Cardiac muscle cell (in vitro differentiated cells and primary cell): Measurements from ENCODE around the gene SNRNP70. TPM values are rescaled to one million over a fixed set of nuclear protein-coding genes. Genes with fewer than 3 reads are reported as not detected.
A peak's percentile ranks its signal among the peaks of the same experiment; 100 is the strongest.

Experiments used
- DNase-seq, 2 donors: peaks; one replicate each; pipeline versions ENCODE4 v3.0.0 to v3.0.0-alpha.2; 2010 to 2017; ENCODE audit warnings: low read depth in 1 of 2, low spot score in 1 of 2
- H3K27ac ChIP-seq: fragments of 200-600 bp; sonication (generic); 2 replicates; pipeline ENCODE4 v1.5.1; 2016
- H3K27me3 ChIP-seq: fragments of 200-600 bp; sonication (generic); 2 replicates; pipeline ENCODE4 v1.6.0; 2016; ENCODE audit warnings: control low read depth
- H3K36me3 ChIP-seq: fragments of 200-600 bp; sonication (generic); 2 replicates; pipeline ENCODE4 v1.5.1; 2016; ENCODE audit warnings: control low read depth
- H3K4me1 ChIP-seq: fragments of 200-600 bp; sonication (generic); 2 replicates; pipeline ENCODE4 v1.8.1; 2017; ENCODE audit warnings: low read depth, mild to moderate bottlenecking, mixed run types
- H3K4me3 ChIP-seq: fragments of 200-600 bp; sonication (generic); 2 replicates; pipeline ENCODE4 v1.5.1; 2016; ENCODE audit warnings: mild to moderate bottlenecking
- H3K9me3 ChIP-seq: fragments of 200-600 bp; sonication (generic); 2 replicates; pipeline ENCODE4 v1.5.1; 2017; ENCODE audit warnings: low read depth, mild to moderate bottlenecking, control low read depth
- CTCF ChIP-seq: IDR thresholded peaks from 2 replicates; pipeline ENCODE4 v1.5.1; 2012; ENCODE audit warnings: low read depth, mild to moderate bottlenecking, low read length
- polyA plus RNA-seq: library from polyadenylated mRNA; unstranded; fragments of >200 nt; fragmentation: Nextera tagmentation; extraction: Ambion mirVana; gene quantifications from 2 replicates; pipeline ENCODE4 v1.2.1, GENCODE V29; 2016
- total RNA-seq: library from RNA; depleted of rRNA; stranded (reverse); fragments of >200 nt; gene quantifications from 2 replicates; pipeline ENCODE4 v1.2.3, GENCODE V29; 2016

The SNRNP70 gene
- total and polyA plus RNA-seq, 2 experiments from 2014 or later: 492 to 598 TPM

GRCh38 chr19:49129238-49129583 is 44.0 kb downstream of the SNRNP70 start:
- no peak overlapping the region for H3K27ac ChIP-seq
- DNase-seq: peak in 1 of 2 donors; percentile 63
- TF ChIP-seq CTCF: no peak
- H3K4me3 ChIP-seq: peak overlapping the region; percentile 14
- no peaks in the 10 kb centered on the region for H3K27me3 ChIP-seq
- H3K36me3 ChIP-seq: no peaks in the 10 kb centered on the region
- no peaks in the 10 kb centered on the region for H3K9me3 ChIP-seq
- H3K4me1 ChIP-seq: peaks cover 6% of the 10 kb centered on the region

- H3K4me1 ChIP-seq: peaks cover 6% of the 10 kb centered on the region
- no peaks in the 10 kb centered on the region for H3K27me3 ChIP-seq
- no peak for TF ChIP-seq CTCF
- no peaks in the 10 kb centered on the region for H3K36me3 ChIP-seq
- H3K27ac ChIP-seq: no peak overlapping the region
- no peak for DNase-seq
- no peaks in the 10 kb centered on the region for H3K9me3 ChIP-seq
- H3K4me3 ChIP-seq: no peak overlapping the region
Observed at GRCh38 chr19:49130325-49130724, 45.1 kb downstream of the SNRNP70 start.

GRCh38 chr19:49132974-49133609 is 47.8 kb downstream of the SNRNP70 start:
- peak in 1 of 2 donors; percentile 17 for DNase-seq
- Histone ChIP-seq H3K9me3 (no peaks in the 10 kb centered on the region), H3K4me1 (peaks cover 6% of the 10 kb centered on the region), H3K4me3 (no peak overlapping the region), H3K27me3 (no peaks in the 10 kb centered on the region), H3K27ac (no peak overlapping the region), H3K36me3 (no peaks in the 10 kb centered on the region)
- TF ChIP-seq CTCF: no peak

GRCh38 chr19:49133621-49134454 is 48.6 kb downstream of the SNRNP70 start:
- peak; percentile 33 to 68 for DNase-seq
- H3K27ac ChIP-seq: no peak overlapping the region
- H3K27me3 ChIP-seq: no peaks in the 10 kb centered on the region
- H3K4me1 ChIP-seq: peaks cover 2% of the 10 kb centered on the region
- H3K9me3 ChIP-seq: no peaks in the 10 kb centered on the region
- H3K36me3 ChIP-seq: no peaks in the 10 kb centered on the region
- peak; percentile 25 for TF ChIP-seq CTCF
- no peak overlapping the region for H3K4me3 ChIP-seq

GRCh38 chr19:49135686-49136085 is 50.4 kb downstream of the SNRNP70 start:
- no peak for DNase-seq
- no peaks in the 10 kb centered on the region for H3K36me3 ChIP-seq
- H3K27me3 ChIP-seq: no peaks in the 10 kb centered on the region
- H3K4me3 ChIP-seq: no peak overlapping the region
- H3K27ac ChIP-seq: no peak overlapping the region
- no peak for TF ChIP-seq CTCF
- no peaks in the 10 kb centered on the region for H3K9me3 ChIP-seq
- no peaks in the 10 kb centered on the region for H3K4me1 ChIP-seq
